ENCODE measurements around the gene METTL16.

The METTL16 gene

GRCh38 chr17:2387086-2388019 lies 124.3 kb downstream of the METTL16 start:
- no peak for ATAC-seq
- no peak for TF ChIP-seq TCF4 (CRISPR knock-in tag; IDR thresholded peaks at IDR 0.05; ENCODE audit: borderline replicate concordance)
- TF ChIP-seq ISL1 (CRISPR knock-in tag; IDR thresholded peaks at IDR 0.05): no peak
- no peak for TF ChIP-seq SNAI2 (CRISPR knock-in tag; IDR thresholded peaks at IDR 0.05)
- no peak for TF ChIP-seq ZNF8 (CRISPR knock-in tag; IDR thresholded peaks at IDR 0.05)
- no peak for TF ChIP-seq OSR1 (CRISPR knock-in tag; IDR thresholded peaks at IDR 0.05)
- TF ChIP-seq CSRNP3 (CRISPR knock-in tag; IDR thresholded peaks at IDR 0.05): no peak
- no peak for TF ChIP-seq PATZ1 (CRISPR knock-in tag; IDR thresholded peaks at IDR 0.05; ENCODE audit: borderline replicate concordance)
- TF ChIP-seq ESRRG (CRISPR knock-in tag; IDR thresholded peaks at IDR 0.05): no peak
- TF ChIP-seq ZFP30 (CRISPR knock-in tag; IDR thresholded peaks at IDR 0.05): no peak
- TF ChIP-seq POU6F1 (CRISPR knock-in tag; IDR thresholded peaks at IDR 0.05; ENCODE audit: borderline replicate concordance, low read depth): no peak
- TF ChIP-seq ZNF70 (CRISPR knock-in tag; IDR thresholded peaks at IDR 0.05): no peak
- no peak for TF ChIP-seq RARB (CRISPR knock-in tag; IDR thresholded peaks at IDR 0.05)
- no peak for TF ChIP-seq ZFP3 (CRISPR knock-in tag; IDR thresholded peaks at IDR 0.05)
- no peak for TF ChIP-seq ZC3H10 (CRISPR knock-in tag; IDR thresholded peaks at IDR 0.05)
- no peak for TF ChIP-seq CSDC2 (CRISPR knock-in tag; IDR thresholded peaks at IDR 0.05)
- TF ChIP-seq PPARA (CRISPR knock-in tag; IDR thresholded peaks at IDR 0.05; ENCODE audit: borderline replicate concordance): no peak
- TF ChIP-seq ARNTL (CRISPR knock-in tag; IDR thresholded peaks at IDR 0.05; ENCODE audit: borderline replicate concordance, low read depth): no peak

- ATAC-seq: no peak
- TF ChIP-seq ZNF8 (CRISPR knock-in tag; IDR thresholded peaks at IDR 0.05): no peak
- no peak for TF ChIP-seq ZNF565 (CRISPR knock-in tag; conservative IDR thresholded peaks at IDR 0.05; ENCODE audit: low read depth)
- TF ChIP-seq CSRNP3 (CRISPR knock-in tag; IDR thresholded peaks at IDR 0.05): no peak
Measured at GRCh38 chr17:2386400-2387085, 125.1 kb downstream of the METTL16 start.

- ATAC-seq: no peak
- TF ChIP-seq RARB (CRISPR knock-in tag; IDR thresholded peaks at IDR 0.05) (no peak), CSDC2 (CRISPR knock-in tag; IDR thresholded peaks at IDR 0.05) (no peak), ISL1 (CRISPR knock-in tag; IDR thresholded peaks at IDR 0.05) (no peak), TCF4 (CRISPR knock-in tag; IDR thresholded peaks at IDR 0.05; ENCODE audit: borderline replicate concordance) (no peak), GLIS3 (CRISPR knock-in tag; IDR thresholded peaks at IDR 0.05) (no peak), ZC3H10 (CRISPR knock-in tag; IDR thresholded peaks at IDR 0.05) (no peak), OSR1 (CRISPR knock-in tag; IDR thresholded peaks at IDR 0.05) (no peak), PPARA (CRISPR knock-in tag; IDR thresholded peaks at IDR 0.05; ENCODE audit: borderline replicate concordance) (no peak), ZNF565 (CRISPR knock-in tag; conservative IDR thresholded peaks at IDR 0.05; ENCODE audit: low read depth) (no peak), BACH2 (CRISPR knock-in tag; IDR thresholded peaks at IDR 0.05; ENCODE audit: borderline replicate concordance) (no peak), ZFP30 (CRISPR knock-in tag; IDR thresholded peaks at IDR 0.05) (no peak), ZNF70 (CRISPR knock-in tag; IDR thresholded peaks at IDR 0.05) (no peak), POU6F1 (CRISPR knock-in tag; IDR thresholded peaks at IDR 0.05; ENCODE audit: borderline replicate concordance, low read depth) (no peak), CSRNP3 (CRISPR knock-in tag; IDR thresholded peaks at IDR 0.05) (no peak), CREB5 (CRISPR knock-in tag; IDR thresholded peaks at IDR 0.05; ENCODE audit: low read depth) (no peak), ARNTL (CRISPR knock-in tag; IDR thresholded peaks at IDR 0.05; ENCODE audit: borderline replicate concordance, low read depth) (no peak), ZNF8 (CRISPR knock-in tag; IDR thresholded peaks at IDR 0.05) (no peak), ZFP3 (CRISPR knock-in tag; IDR thresholded peaks at IDR 0.05) (no peak)
Measured at GRCh38 chr17:2385240-2386210, 126.2 kb downstream of the METTL16 start.
